HG03469 (cell line): ENCODE measurements around the gene REPS2.

Source experiments
- ATAC-seq: cut with Tn5 transposase; IDR thresholded peaks from one replicate; pipeline ENCODE4 v1.9.1; 2021; ENCODE audit warnings: mild to moderate bottlenecking, moderate library complexity, moderate number of reproducible peaks; ENCODE audit not compliant: unreplicated experiment

REPS2 gene

GRCh38 chrX:17031827-17032226 lies 85.4 kb downstream of the REPS2 start:
- ATAC-seq = no peak

- no peak for ATAC-seq
These were observed 85.9 kb downstream of the REPS2 start for GRCh38 chrX:17032351-17032750.

GRCh38 chrX:17033225-17033624 lies 86.8 kb downstream of the REPS2 start:
- no peak for ATAC-seq

GRCh38 chrX:17035111-17035510 lies 88.7 kb downstream of the REPS2 start:
- no peak for ATAC-seq

GRCh38 chrX:17036171-17036961 lies 89.9 kb downstream of the REPS2 start:
- no peak for ATAC-seq

- ATAC-seq = no peak
These were observed 91.8 kb downstream of the REPS2 start for GRCh38 chrX:17038277-17038676.

GRCh38 chrX:17038681-17039161 lies 92.3 kb downstream of the REPS2 start:
- no peak for ATAC-seq

GRCh38 chrX:17039826-17040225 lies 93.4 kb downstream of the REPS2 start:
- ATAC-seq = no peak

GRCh38 chrX:17040711-17041110 lies 94.3 kb downstream of the REPS2 start:
- no peak for ATAC-seq

- no peak for ATAC-seq
These were observed 95.6 kb downstream of the REPS2 start for GRCh38 chrX:17042037-17042436.

- no peak for ATAC-seq
These were observed 100.1 kb downstream of the REPS2 start for GRCh38 chrX:17046478-17047097.

- no peak for ATAC-seq
These were observed 100.8 kb downstream of the REPS2 start for GRCh38 chrX:17047224-17047623.

- no peak for ATAC-seq
These were observed 105.8 kb downstream of the REPS2 start for GRCh38 chrX:17052210-17052609.

- no peak for ATAC-seq
These were observed 106.3 kb downstream of the REPS2 start for GRCh38 chrX:17052793-17053192.

- no peak for ATAC-seq
These were observed 107.0 kb downstream of the REPS2 start for GRCh38 chrX:17053502-17053901.

GRCh38 chrX:17056868-17057608 lies 110.6 kb downstream of the REPS2 start:
- no peak for ATAC-seq

GRCh38 chrX:17062065-17062464 lies 115.6 kb downstream of the REPS2 start:
- ATAC-seq = no peak

- ATAC-seq = no peak
These were observed 118.6 kb downstream of the REPS2 start for GRCh38 chrX:17065100-17065499.

- no peak for ATAC-seq
These were observed 121.1 kb downstream of the REPS2 start for GRCh38 chrX:17067534-17067933.

GRCh38 chrX:17072301-17072700 lies 125.8 kb downstream of the REPS2 start:
- ATAC-seq = no peak

- no peak for ATAC-seq
These were observed 126.3 kb downstream of the REPS2 start for GRCh38 chrX:17072721-17073230.
